ENCODE data around the gene KRT27.
A peak's percentile ranks its signal among the peaks of the same experiment; 100 is the strongest.

The KRT27 gene

GRCh38 chr17:40727447-40728231 lies 54.7 kb downstream of the KRT27 start:
- DNase-seq (ENCODE audit: extremely low read depth, low read depth): peak; percentile 49

GRCh38 chr17:40726919-40727318 lies 55.4 kb downstream of the KRT27 start:
- DNase-seq (ENCODE audit: extremely low read depth, low read depth): no peak
- peak; percentile 19 for TF ChIP-seq CTCF (IDR thresholded peaks at IDR 0.05; ENCODE audit: low read depth, low read length)

More at GRCh38 chr17:40727447-40728231, 54.7 kb downstream of the KRT27 start:
- no peak for TF ChIP-seq CTCF (IDR thresholded peaks at IDR 0.05; ENCODE audit: low read depth, low read length)
